ENCODE results near the gene MYO6.

MYO6 gene

DNA sequence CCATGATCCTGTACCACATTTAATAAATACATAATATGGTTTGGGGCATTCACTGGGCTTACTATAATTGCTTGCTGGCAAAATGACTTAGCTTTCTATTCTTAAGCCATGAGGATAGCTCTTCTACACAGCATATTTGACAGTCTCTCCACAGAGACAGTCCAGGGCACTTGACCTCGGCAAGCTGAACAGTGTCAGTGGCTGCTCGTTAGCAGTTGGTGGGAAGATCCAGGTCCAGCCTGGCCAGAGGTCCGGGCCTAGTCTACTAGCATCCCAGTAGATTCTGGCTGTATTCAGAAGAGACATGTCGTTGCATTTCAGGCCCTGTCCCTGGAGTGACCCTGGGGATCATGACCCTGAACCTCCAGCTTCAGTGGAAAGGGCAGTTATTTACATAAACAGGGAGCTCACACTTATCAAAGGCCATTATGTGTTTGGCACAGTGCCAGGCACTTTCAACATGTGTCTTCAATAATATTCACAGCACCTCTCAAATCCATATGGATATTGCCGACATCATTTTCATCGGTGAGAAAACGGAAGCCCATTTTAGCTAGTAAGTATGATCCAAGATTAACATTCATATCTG, 184.4 kb downstream of the MYO6 start:
- DNase-seq (ENCODE audit: low read depth, low spot score), result no peak
- CTCF ChIA-PET, result interaction anchor here (0.6 to 7.0 kb wide), 16 partner anchors 8 to 1532 kb away, joined by 3 to 60 read pairs (median 7); partner anchors contain the start of gene HTR1B
- POLR2A ChIA-PET, result no interaction called here
- TF ChIP-seq CTCF (IDR thresholded peaks at IDR 0.05; ENCODE audit: insufficient read depth, low read length, missing control alignments), result no peak
- no peak overlapping the region for H3K4me3 ChIP-seq (ENCODE audit: low read depth, low read length)

GRCh38 chr6:75934643-75935472, 185.8 kb downstream of the MYO6 start:
- TF ChIP-seq CTCF (IDR thresholded peaks at IDR 0.05; ENCODE audit: insufficient read depth, low read length, missing control alignments), result peak; percentile 69
- peak overlapping the region; percentile 60 for H3K4me3 ChIP-seq (ENCODE audit: low read depth, low read length)
- CTCF ChIA-PET, result interaction anchor here (0.6 to 7.0 kb wide), 22 partner anchors 7 to 1534 kb away, joined by 3 to 60 read pairs (median 4); partner anchors contain the start of gene HTR1B
- POLR2A ChIA-PET, result no interaction called here
- DNase-seq (ENCODE audit: low read depth, low spot score), result peak; percentile 24

DNA sequence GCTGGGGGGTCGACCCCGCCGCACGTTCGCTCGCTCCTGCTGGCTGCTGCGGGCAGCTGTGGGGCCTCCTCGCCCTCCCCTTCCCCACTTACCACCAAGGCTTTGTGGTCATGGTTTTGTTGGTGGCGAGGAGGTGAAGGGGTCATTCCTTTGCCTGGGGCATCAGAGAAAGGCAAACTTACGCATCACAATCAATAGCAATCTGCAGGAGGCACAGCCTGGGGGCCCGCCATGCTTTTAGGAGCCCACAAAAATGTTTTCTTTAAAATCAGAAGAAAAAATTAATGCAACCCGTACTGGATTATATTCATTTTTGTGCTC, 186.4 kb downstream of the MYO6 start:
- DNase-seq (ENCODE audit: low read depth, low spot score), result no peak
- ChIA-PET POLR2A (no interaction called here), CTCF (interaction anchor here (0.6 to 7.0 kb wide), 15 partner anchors 9 to 1533 kb away, joined by 3 to 60 read pairs (median 4); partner anchors contain the start of gene HTR1B)
- peak overlapping the region; percentile 60 for H3K4me3 ChIP-seq (ENCODE audit: low read depth, low read length)
- no peak for TF ChIP-seq CTCF (IDR thresholded peaks at IDR 0.05; ENCODE audit: insufficient read depth, low read length, missing control alignments)

DNA sequence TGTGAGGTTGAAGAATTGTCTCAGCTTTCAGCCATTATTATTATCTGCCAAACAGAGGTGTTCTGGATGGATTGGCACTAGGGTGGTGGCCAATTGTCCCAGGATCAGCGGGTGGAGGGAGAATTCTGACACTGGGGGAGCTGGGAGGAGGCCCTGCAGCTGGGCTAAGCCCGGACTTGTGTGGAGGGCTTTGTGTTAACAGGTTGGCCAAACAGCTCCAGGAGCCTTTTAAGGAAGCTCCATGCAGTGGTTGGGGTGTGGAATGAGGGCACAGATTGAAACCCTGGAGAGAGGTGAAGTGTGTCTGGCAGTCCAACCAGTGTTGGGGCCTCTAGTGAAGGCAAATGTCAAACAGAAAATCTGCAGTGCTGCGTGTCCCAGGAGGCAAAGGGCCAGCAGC, 187.6 kb downstream of the MYO6 start:
- DNase-seq (ENCODE audit: low read depth, low spot score), result no peak
- ChIA-PET CTCF (interaction anchor here (0.9 to 7.0 kb wide), 3 partner anchors 10 to 1522 kb away, joined by 3 to 60 read pairs (median 59); no protein-coding TSS in a partner anchor), POLR2A (no interaction called here)
- TF ChIP-seq CTCF (IDR thresholded peaks at IDR 0.05; ENCODE audit: insufficient read depth, low read length, missing control alignments), result no peak
- H3K4me3 ChIP-seq (ENCODE audit: low read depth, low read length), result no peak overlapping the region

GRCh38 chr6:75937846-75938245, 188.8 kb downstream of the MYO6 start:
- no peak for TF ChIP-seq CTCF (IDR thresholded peaks at IDR 0.05; ENCODE audit: insufficient read depth, low read length, missing control alignments)
- no peak overlapping the region for H3K4me3 ChIP-seq (ENCODE audit: low read depth, low read length)
- ChIA-PET POLR2A (no interaction called here), CTCF (no interaction called here)
- DNase-seq (ENCODE audit: low read depth, low spot score), result no peak

DNA sequence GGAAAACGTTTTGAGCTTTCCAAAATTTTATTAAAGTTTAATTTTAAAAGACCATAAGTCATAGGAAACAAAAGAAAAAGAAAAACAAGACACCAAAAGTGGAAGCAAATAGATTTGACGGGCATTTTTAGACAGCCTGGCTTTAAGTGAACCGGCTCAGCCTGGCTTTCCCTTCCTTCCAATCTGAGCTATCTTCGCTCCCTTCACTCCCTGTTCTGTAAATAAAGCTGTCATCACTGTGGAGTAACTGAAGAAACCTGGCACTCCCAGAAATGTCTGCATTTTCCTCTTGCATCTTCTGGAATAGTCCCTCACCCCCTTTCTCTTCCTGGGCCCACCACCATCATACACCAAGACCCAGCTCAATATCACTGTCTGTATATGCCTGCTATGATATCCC, 191.5 kb downstream of the MYO6 start:
- ChIA-PET CTCF (interaction anchor here (0.9 to 1.5 kb wide), 2 partner anchors 8 to 716 kb away, joined by 3 to 7 read pairs; no protein-coding TSS in a partner anchor), POLR2A (no interaction called here)
- no peak overlapping the region for H3K4me3 ChIP-seq (ENCODE audit: low read depth, low read length)
- DNase-seq (ENCODE audit: low read depth, low spot score), result no peak
- TF ChIP-seq CTCF (IDR thresholded peaks at IDR 0.05; ENCODE audit: insufficient read depth, low read length, missing control alignments), result no peak
